Sigmoid colon (tissue), 7 donors: ENCODE measurements around the gene MEIS1. TPM values are rescaled to one million over a fixed set of nuclear protein-coding genes. Genes with fewer than 3 reads are reported as not detected.

Experiments used
- DNase-seq: peaks from one replicate; pipeline ENCODE4 v3.0.0-alpha.2; 2019
- H3K27ac ChIP-seq, 4 donors: fragments of 200-600 bp; sonication (generic); one replicate each; pipeline ENCODE4 v1.5.1; 2016 to 2019; ENCODE audit warnings: mild to moderate bottlenecking in 1 of 4
- H3K27me3 ChIP-seq, 3 donors: fragments of 200-600 bp; sonication (generic); one replicate each; pipeline ENCODE4 v1.5.1; 2019; ENCODE audit warnings: mild to moderate bottlenecking in 1 of 3
- H3K36me3 ChIP-seq, 4 donors: fragments of 200-600 bp; sonication (generic); one replicate each; pipeline ENCODE4 v1.5.1; 2016 to 2019
- H3K4me1 ChIP-seq, 4 donors: fragments of 200-600 bp; sonication (generic); one replicate each; pipeline ENCODE4 v1.5.1; 2017 to 2019
- H3K4me3 ChIP-seq, 4 donors: fragments of 200-600 bp; sonication (generic); one replicate each; pipeline ENCODE4 v1.5.1; 2017 to 2019; ENCODE audit warnings: mild to moderate bottlenecking in 2 of 4, moderate library complexity in 1 of 4
- H3K9me3 ChIP-seq, 4 donors: fragments of 200-600 bp in 3 of 4; sonication (generic) in 3 of 4; one replicate each; pipeline versions ENCODE4 v1.5.1 to v1.6.1; 2013 to 2019
- EP300 ChIP-seq, 4 donors: sonication (generic); formaldehyde crosslinking; IDR thresholded peaks; one replicate each; pipeline ENCODE4 v1.6.1; 2017; ENCODE audit warnings: antibody characterized with exemption in 4 of 4
- POLR2A ChIP-seq, 2 donors: fragments of 450-650 bp; IDR thresholded peaks; one replicate each; pipeline ENCODE4 v1.6.1; 2016; ENCODE audit warnings: antibody characterized with exemption in 2 of 2, mild to moderate bottlenecking in 2 of 2, moderate library complexity in 2 of 2
- POLR2AphosphoS5 ChIP-seq, 4 donors: sonication (generic); formaldehyde crosslinking; IDR thresholded peaks; one replicate each; pipeline ENCODE4 v1.6.1; 2017; ENCODE audit warnings: antibody characterized with exemption in 4 of 4
- WGBS, 2 donors: extraction: QIAGEN DNeasy Blood & Tissue Kit; methylation state at CpG; one replicate each; pipeline ENCODE4 v1.1.7; 2013; 5-methylcytosine and 5-hydroxymethylcytosine counted together
- intact Hi-C: fragments of 100-400 bp; cut with DNase I; formaldehyde crosslinking; loops from one replicate; pipeline ENCODE4 v1.15.1; 2023
- polyA plus RNA-seq, 3 donors: library from polyadenylated mRNA; stranded (reverse); fragments of 200-250 nt; gene quantifications; one replicate each; pipeline ENCODE4 v1.2.3, GENCODE V29; 2013
- total RNA-seq, 4 donors: library from RNA; depleted of rRNA; stranded (reverse); fragments of >200 nt; gene quantifications; one replicate each; pipeline ENCODE4 v1.1.0, GENCODE V29; 2016
- TF ChIP-seq, protein P1 (sequence below), 4 experiments: fragments of 450-650 bp in 3 of 4; fragments of 200-600 bp in 1 of 4; IDR thresholded peaks; one replicate each; pipeline ENCODE4 v1.5.1; 2016 to 2019; ENCODE audit warnings: antibody characterized with exemption in 4 of 4, mild to moderate bottlenecking in 3 of 4, moderate library complexity in 2 of 4
- donor health status: healthy with polysubstance abuse.
- donor health status: Bipolar disorder and iron deficiency.
- donor health status: healthy.

The MEIS1 gene
- total and polyA plus RNA-seq, 7 donors, result 2.8 to 144 (median 108) TPM

DNA sequence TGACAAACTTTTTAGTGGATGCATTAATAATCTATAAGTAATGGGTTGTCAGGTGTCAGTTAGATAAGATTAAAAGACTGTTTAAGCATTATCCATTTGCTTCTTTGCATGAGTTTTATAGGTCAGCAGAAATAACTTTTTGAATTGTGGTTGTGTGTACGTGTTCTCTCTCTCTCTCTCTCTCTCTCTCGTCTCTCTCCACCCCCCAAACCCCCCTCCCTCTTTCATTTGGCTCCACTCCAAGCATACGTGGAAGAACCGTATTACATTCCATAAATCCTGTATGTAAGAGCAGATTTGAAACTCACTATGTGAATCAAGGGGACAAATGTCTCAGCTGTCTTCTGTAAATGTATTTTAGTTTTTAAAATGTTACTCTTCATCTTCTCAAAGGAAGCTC is 120.2 kb downstream of the MEIS1 start:
- intact Hi-C loops, result no loop called here
- no peak for DNase-seq
- H3K4me3 ChIP-seq, result peak overlapping the region in 3 of 4 donors; percentile 13 to 29 (median 27)
- H3K4me1 ChIP-seq, result peaks cover 0 to 82% (median 70%) of the 10 kb centered on the region in 4 donors
- no peaks in the 10 kb centered on the region for H3K27me3 ChIP-seq
- WGBS, 2 donors, result 3 to 9% methylated on average over 4 of the region's 4 CpGs
- H3K36me3 ChIP-seq, result peaks cover 0 to 15% (median 0%) of the 10 kb centered on the region in 4 donors
- H3K9me3 ChIP-seq, result no peaks in the 10 kb centered on the region
- TF ChIP-seq EP300 (IDR thresholded peaks at IDR 0.05), result no peak
- TF ChIP-seq POLR2AphosphoS5 (IDR thresholded peaks at IDR 0.05), result peak in 1 of 4 donors; percentile 7
- TF ChIP-seq, protein P1, sequence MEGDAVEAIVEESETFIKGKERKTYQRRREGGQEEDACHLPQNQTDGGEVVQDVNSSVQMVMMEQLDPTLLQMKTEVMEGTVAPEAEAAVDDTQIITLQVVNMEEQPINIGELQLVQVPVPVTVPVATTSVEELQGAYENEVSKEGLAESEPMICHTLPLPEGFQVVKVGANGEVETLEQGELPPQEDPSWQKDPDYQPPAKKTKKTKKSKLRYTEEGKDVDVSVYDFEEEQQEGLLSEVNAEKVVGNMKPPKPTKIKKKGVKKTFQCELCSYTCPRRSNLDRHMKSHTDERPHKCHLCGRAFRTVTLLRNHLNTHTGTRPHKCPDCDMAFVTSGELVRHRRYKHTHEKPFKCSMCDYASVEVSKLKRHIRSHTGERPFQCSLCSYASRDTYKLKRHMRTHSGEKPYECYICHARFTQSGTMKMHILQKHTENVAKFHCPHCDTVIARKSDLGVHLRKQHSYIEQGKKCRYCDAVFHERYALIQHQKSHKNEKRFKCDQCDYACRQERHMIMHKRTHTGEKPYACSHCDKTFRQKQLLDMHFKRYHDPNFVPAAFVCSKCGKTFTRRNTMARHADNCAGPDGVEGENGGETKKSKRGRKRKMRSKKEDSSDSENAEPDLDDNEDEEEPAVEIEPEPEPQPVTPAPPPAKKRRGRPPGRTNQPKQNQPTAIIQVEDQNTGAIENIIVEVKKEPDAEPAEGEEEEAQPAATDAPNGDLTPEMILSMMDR (IDR thresholded peaks at IDR 0.05), result no peak
- no peak for TF ChIP-seq POLR2A (IDR thresholded peaks at IDR 0.05)
- H3K27ac ChIP-seq, result peak overlapping the region; percentile 64 to 82 (median 70)

DNA sequence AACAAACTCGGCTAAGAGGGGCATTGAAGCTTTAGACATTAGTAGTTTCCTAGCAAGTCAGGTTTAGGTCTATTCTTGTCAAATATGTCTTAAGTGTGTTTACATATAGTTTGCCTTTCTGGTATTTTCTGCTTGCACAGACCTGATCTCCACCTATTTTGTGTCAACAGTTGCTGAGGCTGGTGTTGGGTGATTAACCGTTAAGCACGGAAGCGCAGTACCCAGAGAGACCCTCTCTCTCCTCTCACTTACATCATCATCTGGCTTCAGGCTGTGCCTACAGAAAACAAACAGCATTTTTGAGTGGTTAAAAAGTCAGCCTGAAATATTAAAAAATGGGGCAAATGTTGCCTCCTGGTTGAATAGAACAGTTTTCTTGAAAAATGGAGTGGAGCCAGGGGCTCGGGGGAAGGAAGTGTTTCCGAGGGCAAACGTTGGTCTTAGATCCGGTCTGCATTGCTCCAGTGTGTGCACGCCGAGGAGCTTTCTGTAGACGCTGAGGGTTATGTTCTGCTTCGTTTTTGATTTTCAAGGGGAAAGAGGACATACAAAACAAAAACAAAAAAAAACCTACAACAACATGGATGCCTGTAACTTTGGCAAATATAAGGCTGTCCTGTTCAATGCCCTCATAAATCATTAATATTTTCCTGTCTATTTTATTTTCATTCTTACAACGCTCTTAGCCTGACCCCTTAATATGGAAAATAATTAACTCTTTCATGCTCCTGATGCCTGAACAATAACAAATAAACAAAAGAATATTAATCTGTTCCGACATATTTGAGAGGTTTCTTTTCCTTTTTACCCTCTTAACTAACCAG is 120.8 kb downstream of the MEIS1 start:
- peak overlapping the region in 3 of 4 donors; percentile 13 to 29 (median 27) for H3K4me3 ChIP-seq
- H3K27me3 ChIP-seq, result no peaks in the 10 kb centered on the region
- peaks cover 0 to 11% (median 0%) of the 10 kb centered on the region in 4 donors for H3K36me3 ChIP-seq
- TF ChIP-seq EP300 (IDR thresholded peaks at IDR 0.05), result no peak
- TF ChIP-seq, protein P1 (IDR thresholded peaks at IDR 0.05), result no peak
- TF ChIP-seq POLR2AphosphoS5 (IDR thresholded peaks at IDR 0.05), result peak in 2 of 4 donors; percentile 12 to 13
- no peak for TF ChIP-seq POLR2A (IDR thresholded peaks at IDR 0.05)
- intact Hi-C loops, result no loop called here
- 13 to 17% methylated on average over 14 of the region's 14 CpGs for WGBS, 2 donors
- DNase-seq, result no peak
- H3K9me3 ChIP-seq, result no peaks in the 10 kb centered on the region
- H3K4me1 ChIP-seq, result peaks cover 0 to 83% (median 69%) of the 10 kb centered on the region in 4 donors
- peak overlapping the region; percentile 64 to 82 (median 70) for H3K27ac ChIP-seq

DNA sequence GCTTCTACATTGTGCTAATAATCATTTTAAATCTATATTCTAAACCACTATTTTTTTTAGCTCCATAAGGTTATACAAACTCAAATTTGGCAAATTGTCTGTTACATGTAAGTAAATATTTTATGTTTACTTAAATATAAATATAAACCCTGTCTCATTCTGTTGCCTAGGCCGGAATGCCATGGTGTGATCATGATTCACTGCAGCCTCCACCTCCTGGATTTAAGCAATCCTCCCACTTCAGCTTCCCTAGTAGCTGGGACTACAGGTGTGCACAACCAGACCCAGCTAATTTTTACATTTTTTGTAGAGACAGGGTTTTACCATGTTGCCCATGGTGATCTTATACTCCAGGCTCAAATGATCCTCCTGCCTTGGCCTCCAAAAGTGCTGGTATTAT is 124.7 kb downstream of the MEIS1 start:
- H3K9me3 ChIP-seq, result no peaks in the 10 kb centered on the region
- H3K4me1 ChIP-seq, result peaks cover 0 to 86% (median 69%) of the 10 kb centered on the region in 4 donors
- H3K27ac ChIP-seq, result peak overlapping the region in 3 of 4 donors; percentile 44 to 99 (median 95)
- intact Hi-C loops, result no loop called here
- no peak for DNase-seq
- H3K36me3 ChIP-seq, result peaks cover 0 to 11% (median 0%) of the 10 kb centered on the region in 4 donors
- TF ChIP-seq, protein P1 (IDR thresholded peaks at IDR 0.05), result no peak
- TF ChIP-seq POLR2AphosphoS5 (IDR thresholded peaks at IDR 0.05) (no peak), EP300 (IDR thresholded peaks at IDR 0.05) (no peak), POLR2A (IDR thresholded peaks at IDR 0.05) (no peak)
- H3K27me3 ChIP-seq, result no peaks in the 10 kb centered on the region
- 62 to 86% methylated on average over 1 of the region's 1 CpG for WGBS, 2 donors
- H3K4me3 ChIP-seq, result no peak overlapping the region

DNA sequence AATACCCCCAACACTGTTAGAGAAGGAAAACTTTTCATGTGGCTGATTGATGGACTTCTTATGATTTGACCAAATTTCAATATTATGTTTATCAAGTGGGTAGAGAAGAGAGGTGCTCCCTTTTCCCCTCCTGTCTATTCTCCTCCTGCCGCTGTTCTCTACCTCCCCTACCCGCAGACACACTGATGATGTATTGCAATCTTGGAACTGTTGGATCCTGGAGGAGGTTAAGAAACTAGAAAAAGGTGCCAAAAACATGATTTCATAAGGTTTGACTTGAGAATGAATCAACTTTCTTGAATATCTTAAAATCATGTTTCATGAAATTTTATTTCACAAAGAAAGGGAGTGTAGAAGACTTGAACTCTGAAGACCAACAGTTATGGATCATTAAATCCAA is 125.8 kb downstream of the MEIS1 start:
- H3K27ac ChIP-seq, result peak overlapping the region; percentile 35 to 99 (median 70)
- H3K4me1 ChIP-seq, result peaks cover under 1 to 86% (median 68%) of the 10 kb centered on the region in 4 donors
- DNase-seq, result no peak
- TF ChIP-seq, protein P1 (IDR thresholded peaks at IDR 0.05), result no peak
- TF ChIP-seq POLR2A (IDR thresholded peaks at IDR 0.05) (no peak), POLR2AphosphoS5 (IDR thresholded peaks at IDR 0.05) (peak in 2 of 4 donors; percentile 22 to 42)
- peaks cover 0 to 11% (median 0%) of the 10 kb centered on the region in 4 donors for H3K36me3 ChIP-seq
- 85 to 99% methylated on average over 2 of the region's 2 CpGs for WGBS, 2 donors
- no peak overlapping the region for H3K4me3 ChIP-seq
- intact Hi-C loops, result no loop called here
- no peaks in the 10 kb centered on the region for H3K27me3 ChIP-seq
- H3K9me3 ChIP-seq, result no peaks in the 10 kb centered on the region
